Naive B cell (primary cell): Measurements from ENCODE around the gene SLC39A11. TPM values are rescaled to one million over a fixed set of nuclear protein-coding genes. Genes with fewer than 3 reads are reported as not detected.
"Not testable (repeated sequence)": the region's sequence is repeated elsewhere in the genome, so short reads cannot be mapped to it uniquely, and the experiment has no call there.

ENCODE experiments used
- ATAC-seq, 2 donors: fragments of 150-1000 bp; cut with Tn5 transposase; 2 replicates each; pipeline ENCODE4 v1.10.0; 2021; ENCODE audit warnings: low read depth in 2 of 2, mild to moderate bottlenecking in 2 of 2, moderate library complexity in 2 of 2
- DNase-seq: peaks from one replicate; pipeline ENCODE4 v3.0.0; 2022
- H3K27ac Mint-ChIP-seq, 6 donors: one replicate each; pipeline ENCODE4 v1.8.0; 2020 to 2022; ENCODE audit warnings: mild to moderate bottlenecking in 6 of 6, mixed read lengths in 6 of 6, moderate library complexity in 5 of 6, inconsistent platforms in 2 of 6
- H3K27me3 Mint-ChIP-seq, 3 donors: one replicate each; pipeline ENCODE4 v1.8.0; 2021 to 2022; ENCODE audit warnings: mixed read lengths in 3 of 3, mild to moderate bottlenecking in 1 of 3
- H3K36me3 Mint-ChIP-seq, 2 donors: one replicate each; pipeline ENCODE4 v1.8.0; 2020 to 2022; ENCODE audit warnings: mixed read lengths in 2 of 2, inconsistent platforms in 1 of 2, mild to moderate bottlenecking in 1 of 2
- H3K4me1 Mint-ChIP-seq, 3 donors: one replicate each; pipeline ENCODE4 v1.8.0; 2020 to 2022; ENCODE audit warnings: mixed read lengths in 3 of 3, inconsistent platforms in 1 of 3, mild to moderate bottlenecking in 1 of 3, moderate library complexity in 1 of 3
- H3K4me3 Mint-ChIP-seq, 8 donors: one replicate each; pipeline ENCODE4 v1.8.0; 2020 to 2022; ENCODE audit warnings: mild to moderate bottlenecking in 8 of 8, mixed read lengths in 8 of 8, moderate library complexity in 8 of 8, inconsistent platforms in 2 of 8
- H3K9me3 Mint-ChIP-seq, 7 donors: one replicate each; pipeline ENCODE4 v1.8.0; 2020 to 2022; ENCODE audit warnings: mixed read lengths in 7 of 7, mild to moderate bottlenecking in 5 of 7, inconsistent platforms in 2 of 7, moderate library complexity in 1 of 7
- polyA plus RNA-seq, 6 donors: library from polyadenylated mRNA; unstranded; fragments of 300-500 nt; fragmentation: Illumina TruSeq; gene quantifications; one replicate each; pipeline ENCODE4 v1.2.3, GENCODE V29; 2021; ENCODE audit warnings: low read depth in 6 of 6

The SLC39A11 gene
- polyA plus RNA-seq, 6 donors from 2014 or later = 8.5 to 15.2 (median 12.1) TPM

DNA sequence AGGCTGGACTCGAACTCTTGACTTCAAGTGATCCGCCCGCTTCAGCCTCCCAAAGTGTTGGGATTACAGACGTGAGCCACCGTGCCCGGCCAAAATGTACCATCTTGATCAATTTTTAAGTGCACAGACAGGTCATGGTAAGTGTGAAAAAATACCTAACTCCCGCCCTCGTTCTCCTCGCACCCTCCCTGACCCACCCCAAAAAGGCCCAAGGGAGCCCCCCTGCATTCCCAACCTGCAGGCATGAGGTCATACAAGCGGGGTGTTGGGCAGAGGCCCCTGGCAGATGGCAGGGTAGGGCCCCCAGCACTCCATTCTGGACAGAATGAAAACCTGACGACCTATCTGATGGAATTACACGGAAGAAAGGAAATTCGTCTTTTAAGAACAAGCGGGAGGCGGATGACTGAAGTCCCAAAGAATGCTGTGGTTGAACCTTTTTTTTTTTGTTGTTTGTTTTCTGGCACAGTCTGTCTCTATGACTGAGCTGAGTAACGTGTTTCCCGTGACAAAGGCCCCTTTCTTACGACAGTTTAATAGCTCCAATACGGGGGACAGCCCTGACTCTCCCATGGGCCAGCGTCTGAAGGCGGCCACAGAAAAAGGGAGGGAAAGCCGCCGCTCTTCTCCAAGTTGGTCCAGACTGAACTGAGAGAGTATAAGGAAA, 376.4 kb downstream of the SLC39A11 start:
- H3K4me3 Mint-ChIP-seq = no peak overlapping the region
- peaks cover 11 to 18% (median 13%) of the 10 kb centered on the region in 3 donors for H3K4me1 Mint-ChIP-seq
- H3K36me3 Mint-ChIP-seq = peaks cover 13 to 22% of the 10 kb centered on the region in 2 donors
- no peak for ATAC-seq
- peak overlapping the region in 2 of 6 donors; percentile 4 to 62 for H3K27ac Mint-ChIP-seq
- no peak for DNase-seq
- H3K27me3 Mint-ChIP-seq = peaks cover 0 to 6% (median 0%) of the 10 kb centered on the region in 3 donors
- H3K9me3 Mint-ChIP-seq = peaks cover under 1 to 13% (median 2%) of the 10 kb centered on the region in 7 donors

DNA sequence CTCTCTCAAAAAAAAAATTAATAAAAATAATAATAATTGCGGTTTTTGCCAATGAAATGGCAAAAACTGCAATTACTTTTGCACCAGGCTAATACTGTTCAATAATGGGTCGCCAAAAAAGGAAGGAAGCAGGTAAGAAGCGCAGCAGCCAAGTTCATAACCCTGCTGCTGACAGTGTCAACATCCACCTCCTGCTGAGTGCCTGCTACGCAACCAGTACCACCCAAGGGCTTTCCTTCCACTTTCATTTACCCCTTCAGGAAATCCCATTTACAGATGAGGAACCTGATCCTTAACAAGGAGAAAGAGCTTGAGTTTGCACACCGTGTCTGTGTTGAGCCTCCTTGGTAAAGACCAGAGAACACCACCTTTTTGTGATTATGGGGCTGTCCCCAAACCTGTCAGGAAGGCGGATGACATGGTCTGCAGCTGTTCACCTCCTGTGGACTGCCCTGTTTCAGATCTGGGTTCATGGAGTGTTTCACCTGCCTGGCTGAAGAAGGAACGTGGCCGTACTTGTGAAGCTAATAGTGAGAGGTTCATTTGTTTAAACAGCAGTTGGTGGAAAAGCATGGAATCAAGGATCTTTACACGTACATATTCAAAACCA, 378.0 kb downstream of the SLC39A11 start:
- Mint-ChIP-seq H3K36me3 (peaks cover 20 to 36% of the 10 kb centered on the region in 2 donors), H3K9me3 (peaks cover 3 to 26% (median 8%) of the 10 kb centered on the region in 7 donors), H3K27me3 (no peaks in the 10 kb centered on the region), H3K4me1 (peaks cover 2 to 9% (median 6%) of the 10 kb centered on the region in 3 donors), H3K4me3 (no peak overlapping the region), H3K27ac (no peak overlapping the region)
- DNase-seq (no peak), ATAC-seq (no peak)

DNA sequence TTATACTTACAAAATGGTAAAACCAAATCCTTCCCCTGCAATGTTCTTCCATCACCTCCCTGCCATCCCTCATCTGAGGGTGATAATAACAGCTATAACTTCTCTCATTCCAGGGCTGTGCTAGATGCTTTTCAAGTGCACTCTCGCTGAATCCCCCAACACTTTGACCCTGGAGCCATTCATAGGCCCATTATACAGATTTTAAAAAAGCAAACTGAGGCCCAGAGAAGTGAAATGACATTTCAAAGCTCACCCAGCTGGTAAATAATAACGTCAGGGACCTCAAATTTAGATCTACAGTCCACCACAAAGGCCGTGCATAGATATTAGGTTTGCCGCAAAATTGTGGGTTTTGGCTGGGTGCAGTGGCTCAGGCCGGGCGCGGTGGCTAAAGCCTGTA, 378.8 kb downstream of the SLC39A11 start:
- ATAC-seq = no peak
- Mint-ChIP-seq H3K36me3 (peaks cover 23 to 44% of the 10 kb centered on the region in 2 donors), H3K4me1 (peaks cover 0 to 5% (median 0%) of the 10 kb centered on the region in 3 donors), H3K4me3 (no peak overlapping the region), H3K27me3 (no peaks in the 10 kb centered on the region), H3K27ac (no peak overlapping the region), H3K9me3 (peaks cover 4 to 31% (median 10%) of the 10 kb centered on the region in 7 donors)
- no peak for DNase-seq

DNA sequence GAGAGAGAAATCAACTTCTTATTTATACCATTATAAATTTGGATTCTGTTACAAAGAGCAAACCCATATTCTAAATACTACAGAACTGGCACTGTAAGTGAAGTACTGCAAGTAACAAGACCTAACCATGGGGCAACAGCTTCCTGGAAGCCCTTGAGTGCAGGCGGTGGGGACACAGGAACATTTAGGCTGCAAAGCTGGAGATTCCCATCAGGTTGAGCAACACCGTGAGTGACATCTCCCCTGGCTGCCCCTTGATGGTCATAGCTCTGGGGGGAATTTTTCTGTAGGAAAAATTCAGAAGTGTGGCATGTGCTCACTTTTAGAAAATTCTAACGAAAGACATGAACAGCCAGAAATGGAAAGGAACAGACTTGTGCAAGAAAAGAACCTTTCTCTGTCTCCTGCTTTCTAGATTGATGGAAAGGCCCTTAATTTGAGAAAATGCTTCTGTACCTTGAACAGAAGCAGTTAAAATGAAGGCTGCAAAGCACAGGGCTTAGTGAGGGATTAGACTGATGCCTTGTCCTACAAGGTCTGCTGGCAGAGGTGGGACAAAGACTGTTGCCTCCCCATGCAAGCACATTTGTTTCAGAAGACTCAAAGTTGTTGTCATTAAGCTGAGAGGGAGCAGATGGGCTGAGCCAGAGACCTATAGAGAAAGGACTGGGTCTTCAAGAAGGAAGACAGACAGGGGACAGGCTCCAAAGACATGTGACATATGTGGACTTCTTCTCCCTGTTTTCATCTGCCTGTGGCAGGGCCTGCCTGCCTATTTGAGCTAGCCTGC, 380.8 kb downstream of the SLC39A11 start:
- DNase-seq = no peak
- peaks cover 34 to 50% of the 10 kb centered on the region in 2 donors for H3K36me3 Mint-ChIP-seq
- H3K9me3 Mint-ChIP-seq = peaks cover 9 to 43% (median 13%) of the 10 kb centered on the region in 7 donors
- peaks cover 0 to 5% (median 0%) of the 10 kb centered on the region in 3 donors for H3K4me1 Mint-ChIP-seq
- no peaks in the 10 kb centered on the region for H3K27me3 Mint-ChIP-seq
- no peak for ATAC-seq
- peak overlapping the region in 1 of 6 donors; percentile 45 for H3K27ac Mint-ChIP-seq
- H3K4me3 Mint-ChIP-seq = peak overlapping the region in 1 of 8 donors; percentile 7

DNA sequence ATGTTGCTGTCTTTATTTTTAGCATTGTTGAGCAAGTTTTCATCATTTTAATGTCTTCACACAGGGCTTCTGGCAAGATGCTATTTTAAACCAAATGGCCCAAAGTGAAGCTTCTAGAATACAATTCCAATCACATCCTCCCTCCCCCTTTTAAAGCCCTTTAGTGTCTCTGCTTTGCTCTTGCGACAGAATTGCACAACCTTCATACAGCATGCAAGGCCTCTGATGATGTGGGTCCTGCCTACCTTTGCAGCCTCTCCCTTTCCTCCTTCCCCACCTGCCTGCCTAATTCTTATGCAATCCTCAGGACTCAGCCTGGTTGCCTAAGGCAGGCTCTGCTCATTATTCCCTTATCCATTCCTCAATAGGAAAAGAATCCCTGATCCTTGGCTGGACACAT, 381.7 kb downstream of the SLC39A11 start:
- peaks cover 0 to 5% (median 0%) of the 10 kb centered on the region in 3 donors for H3K4me1 Mint-ChIP-seq
- H3K27ac Mint-ChIP-seq = peak overlapping the region in 1 of 6 donors; percentile 71
- no peaks in the 10 kb centered on the region for H3K27me3 Mint-ChIP-seq
- H3K4me3 Mint-ChIP-seq = peak overlapping the region in 1 of 8 donors; percentile 11
- DNase-seq (no peak), ATAC-seq (no peak)
- peaks cover 9 to 43% (median 13%) of the 10 kb centered on the region in 7 donors for H3K9me3 Mint-ChIP-seq
- peaks cover 34 to 50% of the 10 kb centered on the region in 2 donors for H3K36me3 Mint-ChIP-seq

DNA sequence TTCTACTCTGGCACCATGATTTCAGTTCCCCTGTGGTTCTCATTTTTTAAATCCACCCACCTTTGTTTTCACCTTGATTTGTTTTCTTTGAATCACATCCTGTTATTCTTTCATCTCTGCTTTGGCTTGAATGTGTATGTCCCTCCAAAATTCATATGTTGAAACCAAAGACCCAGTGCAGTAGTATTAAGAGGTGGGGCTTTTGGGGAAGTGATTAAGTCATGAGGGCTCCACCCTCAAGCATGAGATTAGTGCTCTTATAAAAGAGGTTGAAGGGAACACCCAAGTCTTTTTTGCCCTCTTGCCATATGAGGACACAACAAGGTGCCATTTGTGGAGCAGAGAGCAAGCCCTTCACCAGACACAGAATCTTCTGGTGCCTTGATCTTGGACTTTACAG, 382.3 kb downstream of the SLC39A11 start:
- Mint-ChIP-seq H3K27ac (no peak overlapping the region), H3K4me3 (no peak overlapping the region), H3K4me1 (peaks cover 0 to 5% (median 0%) of the 10 kb centered on the region in 3 donors), H3K36me3 (peaks cover 34 to 50% of the 10 kb centered on the region in 2 donors), H3K27me3 (no peaks in the 10 kb centered on the region), H3K9me3 (peaks cover 9 to 43% (median 13%) of the 10 kb centered on the region in 7 donors)
- ATAC-seq = no peak
- DNase-seq = no peak

DNA sequence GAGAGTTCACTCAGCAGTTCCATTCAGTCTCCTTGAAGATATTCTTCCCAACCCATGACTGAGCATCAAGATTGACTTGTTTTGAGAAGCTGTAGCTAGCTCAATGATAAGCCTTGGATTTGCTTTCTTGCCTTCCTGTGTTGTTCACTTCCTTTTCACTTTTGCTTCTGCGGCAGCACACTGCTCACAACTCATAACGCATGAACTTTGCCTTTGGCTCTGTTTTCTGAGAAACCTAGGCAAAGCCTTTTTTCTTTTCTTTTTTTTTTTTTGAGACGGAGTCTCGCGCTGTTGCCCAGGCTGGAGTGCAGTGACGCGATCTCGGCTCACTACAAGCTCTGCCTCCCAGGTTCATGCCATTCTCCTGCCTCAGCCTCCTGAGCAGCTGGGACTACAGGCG, 383.8 kb downstream of the SLC39A11 start:
- H3K27ac Mint-ChIP-seq, H3K27me3 Mint-ChIP-seq, H3K4me3 Mint-ChIP-seq, DNase-seq, H3K4me1 Mint-ChIP-seq, ATAC-seq: not testable (repeated sequence)
- Mint-ChIP-seq H3K36me3 (peaks cover 34 to 50% of the 10 kb centered on the region in 2 donors), H3K9me3 (peaks cover 9 to 43% (median 13%) of the 10 kb centered on the region in 7 donors)

DNA sequence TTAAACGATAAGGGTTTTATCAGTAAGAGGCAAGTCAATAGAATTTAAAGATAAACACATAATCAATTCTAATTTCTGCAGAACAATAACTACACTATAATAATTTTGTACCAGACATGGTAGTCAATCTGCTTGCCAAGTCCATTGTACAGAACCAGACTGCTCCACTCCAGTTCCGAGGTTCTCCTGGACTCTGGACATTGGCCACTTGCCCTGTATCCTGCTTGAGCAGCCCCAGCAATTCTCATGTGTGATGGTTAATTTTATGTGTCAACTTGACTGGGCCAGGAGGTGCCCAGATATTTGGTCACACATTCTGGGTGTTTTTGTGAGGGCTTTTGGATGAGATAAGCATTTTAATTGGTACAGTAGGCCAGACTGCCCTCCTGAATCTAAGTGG, 384.6 kb downstream of the SLC39A11 start:
- H3K4me1 Mint-ChIP-seq = no peaks in the 10 kb centered on the region
- H3K9me3 Mint-ChIP-seq = peaks cover 9 to 43% (median 13%) of the 10 kb centered on the region in 7 donors
- no peak overlapping the region for H3K27ac Mint-ChIP-seq
- DNase-seq (no peak), ATAC-seq (no peak)
- peaks cover 28 to 45% of the 10 kb centered on the region in 2 donors for H3K36me3 Mint-ChIP-seq
- no peaks in the 10 kb centered on the region for H3K27me3 Mint-ChIP-seq
- no peak overlapping the region for H3K4me3 Mint-ChIP-seq

DNA sequence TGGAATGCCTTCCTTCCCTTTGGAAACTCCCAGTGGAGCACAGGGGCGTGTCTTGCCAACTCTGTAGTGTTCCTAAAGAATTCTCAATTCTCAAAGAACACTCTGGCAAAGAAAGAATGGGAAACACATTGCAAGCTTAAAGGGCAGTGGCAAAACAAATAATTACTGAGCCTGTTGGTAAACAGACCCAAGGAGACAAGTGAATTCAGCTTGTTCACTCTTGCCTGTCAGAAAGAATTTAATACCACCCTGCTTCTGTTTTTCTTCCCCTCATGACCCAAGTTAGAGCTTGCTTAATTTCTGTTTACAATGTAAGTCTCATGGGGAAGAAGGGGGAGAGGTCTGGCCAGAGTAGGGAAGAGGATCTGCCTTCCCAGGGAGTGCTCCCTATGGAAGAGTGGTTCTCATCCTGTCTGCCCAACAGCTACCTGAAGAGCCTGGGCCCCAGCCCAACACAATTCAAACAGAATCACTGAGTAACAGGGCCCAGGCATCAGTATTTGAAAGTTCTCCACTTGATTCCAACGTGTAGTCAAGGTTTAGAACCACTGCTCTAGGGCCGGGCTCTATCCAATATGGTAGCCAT, 386.0 kb downstream of the SLC39A11 start:
- DNase-seq = no peak
- ATAC-seq = no peak
- peaks cover 27 to 32% of the 10 kb centered on the region in 2 donors for H3K36me3 Mint-ChIP-seq
- no peak overlapping the region for H3K27ac Mint-ChIP-seq
- no peak overlapping the region for H3K4me3 Mint-ChIP-seq
- no peaks in the 10 kb centered on the region for H3K27me3 Mint-ChIP-seq
- H3K9me3 Mint-ChIP-seq = peaks cover 9 to 35% (median 13%) of the 10 kb centered on the region in 7 donors
- H3K4me1 Mint-ChIP-seq = no peaks in the 10 kb centered on the region

DNA sequence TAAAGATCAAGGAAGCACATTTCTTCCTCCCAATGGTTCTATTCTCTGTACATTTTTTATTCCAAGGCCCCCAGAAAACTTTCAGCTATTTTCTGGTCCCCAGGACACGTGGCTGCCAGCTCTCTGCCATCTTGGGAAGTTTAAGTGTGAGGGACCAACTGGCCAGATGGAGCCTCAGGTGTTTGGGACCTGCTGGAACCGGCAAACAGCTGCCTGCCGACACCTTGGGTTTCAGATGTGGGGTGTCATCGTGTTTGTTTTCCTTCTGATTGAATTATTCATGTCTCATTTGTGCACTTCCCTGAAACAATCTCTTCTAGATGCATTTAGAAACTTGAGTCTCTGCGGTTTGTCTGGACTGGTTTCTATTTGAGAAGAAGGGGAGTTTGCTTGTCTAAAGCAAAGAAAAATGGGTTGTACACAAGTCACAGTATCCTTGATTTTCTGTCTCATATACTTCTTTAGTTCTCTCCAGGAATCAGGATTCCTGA, 386.5 kb downstream of the SLC39A11 start:
- Mint-ChIP-seq H3K4me3 (no peak overlapping the region), H3K4me1 (no peaks in the 10 kb centered on the region), H3K9me3 (peaks cover 7 to 29% (median 12%) of the 10 kb centered on the region in 7 donors), H3K36me3 (peaks cover 27 to 31% of the 10 kb centered on the region in 2 donors), H3K27me3 (no peaks in the 10 kb centered on the region), H3K27ac (peak overlapping the region in 1 of 6 donors; percentile 33)
- no peak for ATAC-seq
- DNase-seq = no peak

DNA sequence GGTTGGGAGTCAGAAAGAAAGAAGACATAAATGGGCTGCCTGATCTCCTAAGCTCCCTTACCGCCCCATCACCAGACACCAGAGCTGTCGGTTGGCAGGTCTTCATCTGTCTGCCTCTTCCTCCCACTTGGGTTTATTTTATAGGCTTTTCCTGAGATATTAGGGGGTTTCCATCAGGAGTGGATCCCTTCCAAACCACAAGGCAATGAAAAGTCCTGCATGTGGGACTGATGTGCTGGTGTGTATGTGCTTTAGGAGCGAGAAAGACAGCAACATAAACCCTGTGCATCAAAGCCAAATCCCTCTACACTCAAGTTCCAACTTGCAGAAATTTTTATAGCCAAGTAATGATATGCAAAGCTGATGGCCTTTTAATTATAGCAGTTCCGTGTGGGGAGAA, 389.5 kb downstream of the SLC39A11 start:
- Mint-ChIP-seq H3K4me3 (no peak overlapping the region), H3K4me1 (no peaks in the 10 kb centered on the region), H3K27ac (no peak overlapping the region), H3K9me3 (peaks cover 0 to 12% (median 6%) of the 10 kb centered on the region in 7 donors), H3K27me3 (no peaks in the 10 kb centered on the region), H3K36me3 (peaks cover 17 to 24% of the 10 kb centered on the region in 2 donors)
- ATAC-seq (no peak), DNase-seq (no peak)

DNA sequence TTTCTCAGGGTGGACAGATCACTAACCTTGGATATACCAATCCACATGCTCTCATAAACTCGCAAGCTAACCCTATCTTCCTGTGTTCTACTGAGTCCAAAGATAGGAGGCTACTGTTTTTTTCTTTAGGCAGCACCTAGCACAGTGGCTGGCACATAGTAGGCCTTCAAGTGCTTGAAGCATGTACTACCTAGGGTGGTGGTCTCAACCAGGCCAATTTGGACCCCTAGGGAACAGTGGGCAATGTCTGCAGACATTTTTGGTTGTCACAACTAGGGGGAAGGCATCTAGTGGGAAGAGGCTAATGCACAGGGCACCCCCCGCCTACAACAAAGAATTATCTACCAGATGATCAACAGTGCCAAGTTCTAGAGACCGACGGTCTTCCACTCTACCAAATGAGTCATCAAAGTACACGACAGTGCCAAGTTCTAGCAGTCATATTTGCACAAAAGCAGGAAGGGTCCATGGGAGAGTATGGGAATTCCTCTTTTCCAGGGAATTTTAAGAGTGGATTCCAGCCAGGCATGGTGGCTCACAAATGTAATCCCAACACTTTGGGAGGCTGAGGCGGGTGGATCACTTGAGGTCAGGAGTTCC, 390.3 kb downstream of the SLC39A11 start:
- peaks cover 17 to 20% of the 10 kb centered on the region in 2 donors for H3K36me3 Mint-ChIP-seq
- H3K27me3 Mint-ChIP-seq = no peaks in the 10 kb centered on the region
- no peak for ATAC-seq
- peaks cover 0 to 12% (median 6%) of the 10 kb centered on the region in 7 donors for H3K9me3 Mint-ChIP-seq
- no peaks in the 10 kb centered on the region for H3K4me1 Mint-ChIP-seq
- no peak overlapping the region for H3K27ac Mint-ChIP-seq
- no peak overlapping the region for H3K4me3 Mint-ChIP-seq
- no peak for DNase-seq

DNA sequence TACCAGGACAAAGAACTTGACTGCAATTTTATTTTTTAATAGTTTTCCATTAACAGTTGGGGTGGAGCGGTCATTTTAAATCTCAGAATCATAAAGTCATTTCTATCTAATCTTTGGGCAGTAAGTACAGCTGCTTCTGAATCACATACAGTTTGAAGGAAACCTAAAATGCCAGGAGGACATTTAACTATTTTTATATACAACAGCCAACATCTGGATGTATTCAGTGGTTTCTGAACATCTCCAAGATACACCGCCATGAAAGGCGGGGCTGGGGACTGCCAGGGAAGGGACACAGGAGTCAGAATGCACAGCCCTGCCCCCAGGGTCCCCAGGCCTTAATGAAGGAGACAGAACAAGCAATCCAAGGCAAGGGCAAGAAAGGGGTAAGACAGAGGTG, 392.3 kb downstream of the SLC39A11 start:
- H3K9me3 Mint-ChIP-seq = peaks cover 0 to 12% (median 5%) of the 10 kb centered on the region in 7 donors
- H3K36me3 Mint-ChIP-seq = peaks cover 20 to 24% of the 10 kb centered on the region in 2 donors
- DNase-seq = no peak
- no peaks in the 10 kb centered on the region for H3K4me1 Mint-ChIP-seq
- H3K27ac Mint-ChIP-seq = no peak overlapping the region
- no peak overlapping the region for H3K4me3 Mint-ChIP-seq
- ATAC-seq = no peak
- H3K27me3 Mint-ChIP-seq = no peaks in the 10 kb centered on the region
